GM13977 (cell line): ENCODE data around the gene CCDC102B.

Experiments
- DNase-seq: peaks from one replicate; pipeline ENCODE4 v3.0.0; 2012; ENCODE audit warnings: low spot score
- CTCF ChIP-seq: IDR thresholded peaks from 2 replicates; pipeline ENCODE4 v1.5.1; 2012; ENCODE audit warnings: mild to moderate bottlenecking, control low read depth; ENCODE audit not compliant: insufficient read depth; ENCODE audit errors: extremely low read depth, missing control alignments
- in situ Hi-C: fragments of 300-500 bp; cut with MboI; formaldehyde crosslinking; loops from one replicate; pipeline ENCODE4 v1.12.0; 2022; ENCODE audit warnings: low sequenced_read_pairs, low pct_unique_long_range_greater_than_20kb, mixed read lengths, inconsistent platforms; ENCODE audit not compliant: unreplicated experiment

Gene CCDC102B

DNA sequence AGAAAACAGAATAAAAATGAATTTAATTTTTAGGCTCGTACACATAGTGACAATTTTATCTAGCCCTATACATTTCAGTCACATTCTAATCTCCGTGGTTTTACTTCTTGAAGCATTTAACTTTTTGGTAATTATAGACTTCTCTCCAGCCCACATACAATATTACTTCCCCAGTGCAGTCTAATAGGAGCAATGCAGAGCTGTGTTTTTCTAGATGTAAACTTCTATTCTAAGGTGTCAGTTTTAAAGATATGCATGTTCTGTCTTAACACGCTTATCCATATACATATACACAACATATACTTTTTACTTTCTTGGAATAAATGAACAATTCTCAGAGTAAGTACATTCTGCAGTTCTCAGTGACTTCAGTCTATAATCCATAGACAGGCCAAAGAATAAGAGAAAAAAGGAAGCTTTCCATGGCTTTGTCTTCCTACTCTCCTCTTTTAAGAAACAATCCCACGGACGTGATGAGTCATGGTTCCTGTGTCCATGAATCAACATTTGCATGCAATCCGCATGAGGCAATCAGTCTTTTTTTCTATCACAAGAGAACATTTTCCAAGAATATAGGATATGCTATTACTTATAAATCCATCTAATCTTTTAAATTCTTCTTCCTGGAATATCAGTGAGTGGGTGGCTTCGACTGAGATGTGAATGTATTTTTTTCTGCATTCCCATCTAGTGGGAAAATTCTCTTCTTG, 42.8 kb downstream of the CCDC102B start:
- no peak for DNase-seq
- no peak for TF ChIP-seq CTCF
- in situ Hi-C loops = no loop called here

DNA sequence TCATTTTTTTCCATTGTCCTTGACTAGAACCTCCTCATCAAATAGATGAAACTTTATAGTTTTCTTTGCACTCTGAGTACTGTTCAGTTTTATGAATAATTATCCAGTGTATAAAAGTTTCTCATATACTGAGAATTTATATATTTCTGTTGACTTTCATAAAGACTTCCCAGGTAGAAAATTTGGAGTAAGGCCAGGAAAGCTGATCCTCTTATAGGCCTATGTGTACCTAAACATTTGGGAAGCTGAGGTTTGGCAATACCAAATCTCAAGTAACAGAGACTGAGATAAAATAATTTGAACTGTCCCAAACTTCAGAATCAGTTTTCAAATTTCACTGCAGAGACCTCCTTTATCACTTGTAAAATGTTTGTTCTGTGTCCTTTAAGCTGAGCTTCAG, 43.4 kb downstream of the CCDC102B start:
- in situ Hi-C loops = no loop called here
- no peak for TF ChIP-seq CTCF
- DNase-seq = no peak

GRCh38 chr18:68842951-68843350, 45.1 kb downstream of the CCDC102B start:
- in situ Hi-C loops = no loop called here
- no peak for DNase-seq
- TF ChIP-seq CTCF = no peak

- no peak for DNase-seq
- no peak for TF ChIP-seq CTCF
- in situ Hi-C loops = no loop called here
Measured at GRCh38 chr18:68843473-68844089, 45.7 kb downstream of the CCDC102B start.

DNA sequence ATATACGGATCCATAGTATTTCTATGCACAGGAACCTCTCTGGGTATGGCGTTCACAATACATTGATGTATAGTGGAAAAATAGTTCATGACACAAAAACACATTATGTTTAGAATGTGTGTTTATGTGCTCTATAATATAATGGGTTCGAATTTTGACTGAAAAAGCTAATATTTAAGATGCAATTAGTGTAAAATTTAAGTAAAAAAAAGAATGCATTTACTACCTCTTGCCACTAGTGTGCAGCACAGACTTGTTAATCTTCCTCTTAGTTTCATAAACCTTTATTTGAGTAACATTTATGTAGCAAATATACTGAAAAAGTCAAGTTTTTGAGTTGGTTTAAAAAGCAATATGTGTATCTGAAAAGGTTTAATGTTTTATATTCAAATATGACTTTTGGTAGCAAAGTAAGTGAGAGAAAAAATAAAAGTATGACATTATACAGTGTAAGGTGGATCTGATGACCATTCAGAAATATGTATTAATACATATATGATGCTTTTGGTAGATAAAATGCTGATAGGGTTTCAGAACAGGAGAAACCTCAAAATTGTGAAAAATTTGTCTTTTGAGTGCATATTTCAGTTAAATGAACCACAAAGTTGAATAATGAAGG, 49.4 kb downstream of the CCDC102B start:
- in situ Hi-C loops = no loop called here
- TF ChIP-seq CTCF = peak; percentile 62
- DNase-seq = no peak

DNA sequence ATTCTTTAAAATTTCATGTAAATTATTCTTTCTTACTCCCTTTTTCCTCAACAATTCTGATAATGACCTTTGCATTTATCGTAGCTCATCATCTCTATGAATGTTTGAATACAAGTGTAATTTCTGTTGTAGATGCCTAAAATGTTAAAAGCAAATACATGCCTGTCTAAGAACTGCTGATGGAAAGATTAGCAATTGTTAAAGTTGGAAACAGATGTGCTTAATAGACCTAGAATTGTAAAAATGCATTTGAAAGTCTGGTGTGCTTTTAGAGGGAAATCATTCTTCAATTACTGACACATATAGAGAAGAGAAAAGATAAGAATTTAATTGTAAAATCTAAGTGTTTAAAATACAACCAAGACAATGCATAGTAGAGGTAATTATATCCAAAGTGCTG, 50.4 kb downstream of the CCDC102B start:
- DNase-seq = no peak
- no peak for TF ChIP-seq CTCF
- in situ Hi-C loops = no loop called here
